ENCODE results near the gene NT5E.

DNA sequence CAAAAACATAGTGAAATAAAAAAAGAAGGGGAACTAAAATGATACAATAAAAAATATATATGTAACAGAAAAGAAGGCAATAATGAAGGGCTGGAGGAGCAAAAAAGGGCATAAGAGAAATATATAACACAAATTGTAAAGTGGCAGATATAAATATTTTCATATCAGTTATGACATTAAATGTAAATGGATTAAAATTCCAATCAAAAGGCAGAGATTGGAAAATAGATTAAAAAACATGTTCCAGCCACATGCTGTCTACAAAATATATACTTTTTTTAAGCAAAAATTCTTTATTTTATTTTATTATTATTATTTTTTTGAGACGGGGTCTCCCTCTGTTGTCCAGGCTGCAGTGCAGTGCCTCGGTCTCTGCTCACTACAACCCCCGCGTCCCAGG lies 23.9 kb upstream of the NT5E start:
- TF ChIP-seq, protein P1, sequence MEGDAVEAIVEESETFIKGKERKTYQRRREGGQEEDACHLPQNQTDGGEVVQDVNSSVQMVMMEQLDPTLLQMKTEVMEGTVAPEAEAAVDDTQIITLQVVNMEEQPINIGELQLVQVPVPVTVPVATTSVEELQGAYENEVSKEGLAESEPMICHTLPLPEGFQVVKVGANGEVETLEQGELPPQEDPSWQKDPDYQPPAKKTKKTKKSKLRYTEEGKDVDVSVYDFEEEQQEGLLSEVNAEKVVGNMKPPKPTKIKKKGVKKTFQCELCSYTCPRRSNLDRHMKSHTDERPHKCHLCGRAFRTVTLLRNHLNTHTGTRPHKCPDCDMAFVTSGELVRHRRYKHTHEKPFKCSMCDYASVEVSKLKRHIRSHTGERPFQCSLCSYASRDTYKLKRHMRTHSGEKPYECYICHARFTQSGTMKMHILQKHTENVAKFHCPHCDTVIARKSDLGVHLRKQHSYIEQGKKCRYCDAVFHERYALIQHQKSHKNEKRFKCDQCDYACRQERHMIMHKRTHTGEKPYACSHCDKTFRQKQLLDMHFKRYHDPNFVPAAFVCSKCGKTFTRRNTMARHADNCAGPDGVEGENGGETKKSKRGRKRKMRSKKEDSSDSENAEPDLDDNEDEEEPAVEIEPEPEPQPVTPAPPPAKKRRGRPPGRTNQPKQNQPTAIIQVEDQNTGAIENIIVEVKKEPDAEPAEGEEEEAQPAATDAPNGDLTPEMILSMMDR (IDR thresholded peaks at IDR 0.05) = no peak
- TF ChIP-seq POLR2AphosphoS5 (IDR thresholded peaks at IDR 0.05) (no peak), POLR2A (IDR thresholded peaks at IDR 0.05) (no peak)
